NT2/D1 (cell line): ENCODE data around the gene WDR44.

Experiments used
- DNase-seq: peaks from one replicate; pipeline ENCODE4 v3.0.0-alpha.2; 2011; ENCODE audit warnings: low read depth, low spot score
- H3K27me3 ChIP-seq: 2 replicates; pipeline ENCODE4 v1.6.0; 2011; ENCODE audit warnings: mild to moderate bottlenecking; ENCODE audit not compliant: insufficient read length, insufficient read depth
- H3K36me3 ChIP-seq: 2 replicates; pipeline ENCODE4 v1.6.1; 2011; ENCODE audit warnings: mild to moderate bottlenecking, low read length, mixed read lengths; ENCODE audit not compliant: insufficient read depth, insufficient read length
- H3K4me1 ChIP-seq: 2 replicates; pipeline ENCODE4 v1.5.1; 2011; ENCODE audit not compliant: insufficient read depth, insufficient read length
- H3K4me3 ChIP-seq: 2 replicates; pipeline ENCODE4 v1.5.1; 2011; ENCODE audit warnings: low read depth; ENCODE audit not compliant: insufficient read length
- H3K9ac ChIP-seq: 2 replicates; pipeline ENCODE4 v1.6.0; 2011; ENCODE audit warnings: low read depth; ENCODE audit not compliant: insufficient read length
- H3K9me3 ChIP-seq: 2 replicates; pipeline ENCODE4 v1.5.1; 2011; ENCODE audit warnings: mild to moderate bottlenecking, low read length; ENCODE audit not compliant: insufficient read depth
- SUZ12 ChIP-seq: IDR thresholded peaks from 2 replicates; pipeline ENCODE4 v1.6.1; 2011; ENCODE audit not compliant: insufficient read length, insufficient read depth; ENCODE audit errors: extremely low read depth
- YY1 ChIP-seq: IDR thresholded peaks from 2 replicates; pipeline ENCODE4 v1.6.1; 2011; ENCODE audit not compliant: insufficient read length, insufficient read depth
- ZNF274 ChIP-seq: IDR thresholded peaks from 2 replicates; pipeline ENCODE4 v1.6.1; 2011; ENCODE audit warnings: mild to moderate bottlenecking, low read depth, low read length

Gene WDR44

GRCh38 chrX:118420462-118420861 is 74.6 kb downstream of the WDR44 start:
- H3K27me3 ChIP-seq: no peaks in the 10 kb centered on the region
- H3K9me3 ChIP-seq: no peaks in the 10 kb centered on the region
- peaks cover 3% of the 10 kb centered on the region for H3K4me1 ChIP-seq
- no peak overlapping the region for H3K9ac ChIP-seq
- TF ChIP-seq YY1 (no peak), SUZ12 (no peak), ZNF274 (no peak)
- no peak overlapping the region for H3K4me3 ChIP-seq
- DNase-seq: no peak
- peaks cover 8% of the 10 kb centered on the region for H3K36me3 ChIP-seq

GRCh38 chrX:118423558-118423957 is 77.7 kb downstream of the WDR44 start:
- Histone ChIP-seq H3K36me3 (peaks cover 9% of the 10 kb centered on the region), H3K9me3 (no peaks in the 10 kb centered on the region), H3K9ac (no peak overlapping the region), H3K4me3 (no peak overlapping the region), H3K27me3 (no peaks in the 10 kb centered on the region), H3K4me1 (peaks cover under 1% of the 10 kb centered on the region)
- no peak for DNase-seq
- no peak for TF ChIP-seq ZNF274
- TF ChIP-seq YY1: no peak
- no peak for TF ChIP-seq SUZ12

GRCh38 chrX:118432799-118433198 is 86.9 kb downstream of the WDR44 start:
- no peaks in the 10 kb centered on the region for H3K4me1 ChIP-seq
- TF ChIP-seq ZNF274 (no peak), SUZ12 (no peak), YY1 (no peak)
- no peak for DNase-seq
- H3K9me3 ChIP-seq: no peaks in the 10 kb centered on the region
- no peak overlapping the region for H3K9ac ChIP-seq
- no peak overlapping the region for H3K4me3 ChIP-seq
- H3K36me3 ChIP-seq: peaks cover 42% of the 10 kb centered on the region
- H3K27me3 ChIP-seq: no peaks in the 10 kb centered on the region

GRCh38 chrX:118437283-118437682 is 91.4 kb downstream of the WDR44 start:
- Histone ChIP-seq H3K27me3 (no peaks in the 10 kb centered on the region), H3K4me1 (no peaks in the 10 kb centered on the region), H3K36me3 (peaks cover 43% of the 10 kb centered on the region), H3K4me3 (no peak overlapping the region), H3K9me3 (no peaks in the 10 kb centered on the region), H3K9ac (no peak overlapping the region)
- no peak for DNase-seq
- TF ChIP-seq SUZ12 (no peak), YY1 (no peak), ZNF274 (no peak)

- no peak overlapping the region for H3K4me3 ChIP-seq
- H3K9me3 ChIP-seq: no peaks in the 10 kb centered on the region
- DNase-seq: no peak
- H3K36me3 ChIP-seq: peaks cover 9% of the 10 kb centered on the region
- H3K27me3 ChIP-seq: no peaks in the 10 kb centered on the region
- TF ChIP-seq YY1: no peak
- TF ChIP-seq ZNF274: no peak
- TF ChIP-seq SUZ12: no peak
- no peaks in the 10 kb centered on the region for H3K4me1 ChIP-seq
- H3K9ac ChIP-seq: no peak overlapping the region
These were observed 102.4 kb downstream of the WDR44 start for GRCh38 chrX:118448273-118448783.

- H3K4me3 ChIP-seq: no peak overlapping the region
- no peak for DNase-seq
- no peaks in the 10 kb centered on the region for H3K4me1 ChIP-seq
- no peaks in the 10 kb centered on the region for H3K27me3 ChIP-seq
- TF ChIP-seq ZNF274 (no peak), YY1 (no peak), SUZ12 (no peak)
- H3K9ac ChIP-seq: no peak overlapping the region
- no peaks in the 10 kb centered on the region for H3K9me3 ChIP-seq
- no peaks in the 10 kb centered on the region for H3K36me3 ChIP-seq
These were observed 109.1 kb downstream of the WDR44 start for GRCh38 chrX:118455013-118455412.

GRCh38 chrX:118459494-118459893 is 113.6 kb downstream of the WDR44 start:
- H3K36me3 ChIP-seq: no peaks in the 10 kb centered on the region
- no peaks in the 10 kb centered on the region for H3K27me3 ChIP-seq
- DNase-seq: no peak
- H3K9me3 ChIP-seq: no peaks in the 10 kb centered on the region
- H3K9ac ChIP-seq: no peak overlapping the region
- TF ChIP-seq SUZ12: no peak
- no peak overlapping the region for H3K4me3 ChIP-seq
- H3K4me1 ChIP-seq: no peaks in the 10 kb centered on the region

- Histone ChIP-seq H3K27me3 (no peaks in the 10 kb centered on the region), H3K9me3 (no peaks in the 10 kb centered on the region), H3K36me3 (no peaks in the 10 kb centered on the region), H3K4me3 (no peak overlapping the region), H3K4me1 (no peaks in the 10 kb centered on the region), H3K9ac (no peak overlapping the region)
- TF ChIP-seq ZNF274 (no peak), YY1 (no peak), SUZ12 (no peak)
- DNase-seq: no peak
These were observed 118.6 kb downstream of the WDR44 start for GRCh38 chrX:118464501-118464900.
